Neural progenitor cell (in vitro differentiated cells): ENCODE data around the gene ZNF263. TPM values are rescaled to one million over a fixed set of nuclear protein-coding genes. Genes with fewer than 3 reads are reported as not detected.

Experiments
- total RNA-seq: library from RNA; depleted of rRNA; stranded (reverse); fragments of >200 nt; gene quantifications from 2 replicates; pipeline ENCODE4 v1.2.3, GENCODE V29; 2015; ENCODE audit warnings: low replicate concordance

Gene ZNF263
- total RNA-seq, 1 donor from 2014 or later: 30.1 TPM

Other genes with a start within 250 kb of the ZNF263 start
- gene BICDL2, start 246.5 kb upstream of the ZNF263 start, total RNA-seq: 0.12 TPM in 1 of 2 replicates, not detected in the other
- gene MMP25, start 236.9 kb upstream of the ZNF263 start, total RNA-seq: 0.58 and 0.62 TPM in 2 replicates
- 1.4 TPM in 1 of 2 replicates, not detected in the other for gene IL32, start 217.9 kb upstream of the ZNF263 start, total RNA-seq
- gene ZSCAN10, start 184.2 kb upstream of the ZNF263 start, total RNA-seq: 5.4 and 16.2 TPM in 2 replicates
- gene ZNF205, start 170.9 kb upstream of the ZNF263 start, total RNA-seq: 5.4 and 19.6 TPM in 2 replicates
- 1.3 and 4.0 TPM in 2 replicates for gene ZNF213, start 148.5 kb upstream of the ZNF263 start, total RNA-seq
- not detected in 2 replicates for gene OR1F1, start 95.3 kb upstream of the ZNF263 start, total RNA-seq
- gene ZNF200, start 48.3 kb upstream of the ZNF263 start, total RNA-seq: 9.4 and 10.1 TPM in 2 replicates
- gene MEFV, start 26.9 kb upstream of the ZNF263 start, total RNA-seq: not detected in 2 replicates
- 6.6 and 10.6 TPM in 2 replicates for gene TIGD7, start 21.9 kb downstream of the ZNF263 start, total RNA-seq
- 30.4 and 36.3 TPM in 2 replicates for gene ZNF75A, start 22.0 kb downstream of the ZNF263 start, total RNA-seq
- not detected in 2 replicates for gene OR2C1, start 72.4 kb downstream of the ZNF263 start, total RNA-seq
- 15.8 and 19.3 TPM in 2 replicates for gene ZSCAN32, start 117.5 kb downstream of the ZNF263 start, total RNA-seq
- 9.9 and 17.8 TPM in 2 replicates for gene ZNF174, start 117.7 kb downstream of the ZNF263 start, total RNA-seq
- 1.4 and 2.2 TPM in 2 replicates for gene ZNF597, start 160.0 kb downstream of the ZNF263 start, total RNA-seq
- gene NAA60, start 160.2 kb downstream of the ZNF263 start, total RNA-seq: 14.8 and 21.3 TPM in 2 replicates
- gene C16orf90, start 212.0 kb downstream of the ZNF263 start, total RNA-seq: not detected in 2 replicates
- gene CLUAP1, start 217.5 kb downstream of the ZNF263 start, total RNA-seq: 26.7 and 40.8 TPM in 2 replicates